HPDE6-E6E7 (cell line): Measurements from ENCODE around the gene ZPBP2.
"Not testable (repeated sequence)": the region's sequence is repeated elsewhere in the genome, so short reads cannot be mapped to it uniquely, and the experiment has no call there.

Experiments
- DNase-seq: peaks from one replicate; pipeline ENCODE4 v3.0.0; 2011; ENCODE audit warnings: missing footprints; ENCODE audit errors: extremely low spot score

Gene ZPBP2, protein sequence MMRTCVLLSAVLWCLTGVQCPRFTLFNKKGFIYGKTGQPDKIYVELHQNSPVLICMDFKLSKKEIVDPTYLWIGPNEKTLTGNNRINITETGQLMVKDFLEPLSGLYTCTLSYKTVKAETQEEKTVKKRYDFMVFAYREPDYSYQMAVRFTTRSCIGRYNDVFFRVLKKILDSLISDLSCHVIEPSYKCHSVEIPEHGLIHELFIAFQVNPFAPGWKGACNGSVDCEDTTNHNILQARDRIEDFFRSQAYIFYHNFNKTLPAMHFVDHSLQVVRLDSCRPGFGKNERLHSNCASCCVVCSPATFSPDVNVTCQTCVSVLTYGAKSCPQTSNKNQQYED

DNA sequence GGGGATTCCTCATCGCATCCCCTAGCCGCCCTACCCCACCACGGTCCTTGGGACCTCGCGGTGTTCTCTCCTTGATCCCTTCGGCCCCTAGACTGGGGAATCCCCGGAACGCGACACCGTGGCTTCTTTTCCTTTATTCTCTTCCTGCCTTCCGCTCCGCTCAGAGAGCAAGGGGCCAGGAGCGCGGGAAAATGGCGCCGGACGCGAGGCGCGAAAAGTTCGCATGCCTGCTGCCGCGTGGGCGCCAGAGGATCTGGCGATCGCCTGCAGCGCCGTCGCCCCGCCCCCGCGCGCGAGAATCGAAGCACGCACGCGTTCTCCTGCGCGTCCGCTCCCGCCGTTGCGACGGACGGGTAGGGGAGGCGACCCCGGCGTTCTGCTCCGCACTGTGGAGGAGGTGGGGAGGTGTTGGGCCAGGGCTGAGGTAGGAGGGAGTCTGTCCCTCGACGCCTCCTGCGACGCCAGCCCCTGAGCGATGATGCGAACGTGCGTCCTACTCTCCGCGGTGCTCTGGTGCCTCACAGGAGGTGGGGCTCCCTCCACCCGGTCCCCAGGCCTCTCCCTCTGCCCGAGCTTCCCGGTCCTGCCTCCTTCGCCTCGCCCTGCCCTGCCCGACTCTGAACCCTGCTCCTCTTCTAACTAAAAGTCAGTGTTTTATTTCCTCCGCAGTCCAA is at the start of gene ZPBP2:
ZPBP2 (plus strand) TSS at position 323 of the 674 bp plus-strand sequence; CDS start at position 476, 153 bp downstream.
- no peak for DNase-seq

DNA sequence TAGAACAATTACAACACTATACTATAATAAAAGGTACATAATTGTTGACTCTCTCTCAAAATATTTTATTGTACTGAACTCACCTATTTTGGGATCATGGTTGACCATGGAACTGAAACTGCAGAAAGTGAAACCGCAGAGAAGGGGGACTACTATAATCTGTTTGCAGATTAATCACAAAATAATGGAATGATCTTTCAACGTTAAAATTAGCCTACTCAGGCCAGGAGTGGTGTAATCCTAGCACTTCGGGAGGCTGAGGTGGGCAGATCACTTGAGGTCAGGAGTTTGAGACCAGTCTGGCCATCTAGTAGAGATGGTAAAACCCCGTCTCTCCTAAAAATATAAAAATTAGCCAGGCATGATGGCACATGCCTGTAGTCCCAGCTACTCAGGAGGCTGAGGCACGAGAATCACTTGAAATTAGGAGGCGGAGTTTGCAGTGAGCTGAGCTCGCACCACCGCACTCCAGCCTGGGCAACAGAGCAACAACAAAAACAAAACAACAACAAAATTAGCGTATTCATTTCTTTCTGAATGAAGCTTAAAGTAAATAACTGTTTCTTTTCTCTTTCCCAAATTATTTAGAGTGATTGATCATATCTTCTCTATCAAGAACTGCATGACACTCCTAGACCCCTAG is 49.5 kb upstream of the ZPBP2 start:
- no peak for DNase-seq

DNA sequence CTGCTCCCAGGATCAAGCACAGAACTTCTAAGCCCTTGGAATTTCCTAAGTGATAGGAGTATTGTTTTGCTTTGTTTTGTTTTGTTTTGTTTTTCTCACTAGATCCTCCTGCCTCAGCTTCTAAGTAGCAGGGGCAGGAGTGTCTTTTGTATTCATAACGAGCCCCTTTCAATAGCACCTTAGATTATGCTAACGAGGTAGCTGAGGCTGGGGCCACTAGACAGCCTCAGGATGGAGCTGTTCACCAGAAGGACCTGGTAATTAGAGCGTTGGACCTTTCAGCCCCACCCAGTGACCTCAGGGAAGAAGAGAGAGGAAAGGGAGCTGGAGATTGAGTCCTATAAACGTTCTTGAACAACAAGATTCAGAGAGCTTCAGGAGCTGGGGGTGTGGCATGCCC is 47.5 kb upstream of the ZPBP2 start:
- no peak for DNase-seq

DNA sequence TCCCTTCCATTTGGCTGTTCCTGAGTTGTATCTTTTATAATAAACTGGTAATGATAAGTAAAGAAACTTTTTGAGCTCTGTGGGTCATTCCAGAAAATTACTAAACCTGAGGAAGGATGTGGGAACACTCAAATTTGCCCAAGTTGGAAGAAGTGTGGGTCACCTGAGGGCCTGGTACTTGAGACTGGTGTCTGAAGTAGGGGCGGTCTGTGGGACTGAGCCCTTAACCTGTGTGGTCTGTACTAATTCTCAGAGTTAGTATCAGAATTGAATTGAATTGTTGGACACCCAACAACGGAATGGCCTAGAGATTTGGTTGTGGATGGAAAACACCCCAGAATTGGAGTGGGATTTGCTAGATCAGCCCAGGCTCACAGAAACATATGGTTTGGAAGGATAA is 47.0 kb upstream of the ZPBP2 start:
- DNase-seq: no peak

DNA sequence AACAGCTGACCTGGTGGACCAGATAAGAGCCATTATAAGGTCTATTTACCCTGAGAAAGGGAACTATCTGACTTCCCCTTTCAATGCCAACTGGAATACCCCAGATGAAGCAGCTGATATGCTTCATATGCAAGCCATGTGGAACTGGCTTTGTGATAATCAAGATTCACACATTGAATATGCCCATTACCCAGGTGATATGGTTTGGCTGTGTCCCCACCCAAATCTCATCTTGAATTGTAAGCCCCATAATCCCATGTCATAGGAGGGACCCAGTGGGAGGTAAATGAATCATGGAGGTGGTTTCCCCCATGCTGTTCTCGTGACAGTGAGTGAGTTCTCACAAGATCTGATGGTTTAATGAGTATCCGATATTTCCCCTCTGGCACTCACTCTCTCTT is 46.0 kb upstream of the ZPBP2 start:
- DNase-seq: no peak

DNA sequence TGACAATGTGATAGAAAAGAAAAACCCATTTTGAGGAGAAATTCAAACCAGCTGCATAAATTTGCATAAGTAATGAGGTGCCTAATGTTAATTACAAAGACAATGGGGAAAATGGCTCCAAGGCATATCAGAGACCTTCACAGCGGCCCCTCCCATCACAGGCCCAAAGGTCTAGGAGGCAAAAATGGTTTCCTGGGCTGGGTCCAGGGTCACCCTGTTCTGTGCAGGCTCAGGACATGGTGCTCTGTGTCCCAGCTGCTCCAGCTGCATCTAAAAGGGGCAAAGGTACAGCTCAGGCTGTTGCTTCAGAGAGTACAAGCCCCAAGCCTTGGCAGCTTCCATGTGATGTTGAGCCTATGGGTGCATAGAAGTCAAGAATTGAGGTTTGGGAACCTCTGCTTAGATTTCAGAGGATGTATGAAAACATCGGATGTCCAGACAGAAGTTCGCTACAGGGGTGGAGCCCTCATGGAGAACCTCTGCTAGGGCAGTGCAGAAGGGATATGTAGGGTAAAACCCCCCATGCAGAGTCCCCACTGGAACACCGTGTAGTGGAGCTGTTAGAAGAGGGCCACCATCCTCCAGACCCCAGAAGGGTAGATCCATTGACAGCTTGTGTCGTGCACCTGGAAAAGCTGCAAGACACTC is 44.5 kb upstream of the ZPBP2 start:
- DNase-seq: no peak

DNA sequence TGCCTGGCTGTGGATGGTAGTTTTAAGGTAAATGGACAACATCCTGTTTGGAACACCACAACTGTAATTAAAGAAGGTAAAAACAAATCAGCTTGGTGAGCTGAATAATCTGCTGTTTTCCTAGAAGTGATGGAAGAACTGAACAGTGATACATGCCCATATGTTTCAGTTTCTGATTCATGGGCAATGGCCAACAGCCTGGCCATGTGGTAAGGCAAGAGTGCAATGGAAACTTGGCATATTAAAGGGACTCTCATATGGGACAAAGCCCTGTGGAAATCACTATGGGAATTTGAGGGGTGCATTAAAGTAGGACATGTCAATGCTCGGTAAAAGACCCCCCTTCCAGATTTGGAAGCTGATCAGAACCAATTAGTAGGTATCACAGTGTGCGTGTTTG is 41.7 kb upstream of the ZPBP2 start:
- DNase-seq: no peak

DNA sequence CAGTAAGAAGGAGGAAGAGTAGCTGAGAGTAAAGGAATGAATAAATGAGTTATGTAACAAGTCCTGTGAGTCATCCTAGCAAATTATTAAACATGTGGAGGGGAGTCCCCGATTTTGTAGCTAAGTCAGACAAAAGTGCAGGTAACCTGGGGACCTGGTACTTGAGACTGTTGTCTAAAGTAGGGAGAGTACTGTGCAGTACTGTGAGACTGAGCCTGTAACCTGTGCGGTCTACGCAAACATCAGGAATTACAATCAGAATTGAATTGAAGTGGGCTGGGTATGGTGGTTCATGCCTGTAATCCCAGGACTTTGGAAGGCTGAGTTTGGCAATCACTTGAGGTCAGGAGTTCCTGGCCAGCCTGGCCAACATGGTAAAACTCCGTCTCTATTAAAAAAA is 39.6 kb upstream of the ZPBP2 start:
- DNase-seq: no peak

DNA sequence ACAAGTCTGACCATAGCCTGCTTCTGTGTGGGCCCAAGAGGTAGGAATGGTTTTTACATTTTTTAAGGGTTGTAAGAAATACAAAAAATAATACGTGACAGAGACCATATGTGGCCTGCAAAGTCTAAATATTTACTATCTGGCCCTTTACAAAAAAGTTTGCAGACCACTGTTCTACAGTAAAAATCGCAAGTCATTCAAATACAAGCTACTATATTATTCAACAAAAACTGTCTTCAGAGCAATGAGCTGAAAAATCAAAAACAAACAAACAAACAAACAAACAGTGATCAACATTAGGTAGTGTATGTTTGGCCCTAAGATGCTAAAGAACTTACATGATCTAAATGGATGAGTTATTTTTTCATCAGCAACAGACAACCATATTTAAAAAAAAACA is 36.4 kb upstream of the ZPBP2 start:
- DNase-seq: no peak

DNA sequence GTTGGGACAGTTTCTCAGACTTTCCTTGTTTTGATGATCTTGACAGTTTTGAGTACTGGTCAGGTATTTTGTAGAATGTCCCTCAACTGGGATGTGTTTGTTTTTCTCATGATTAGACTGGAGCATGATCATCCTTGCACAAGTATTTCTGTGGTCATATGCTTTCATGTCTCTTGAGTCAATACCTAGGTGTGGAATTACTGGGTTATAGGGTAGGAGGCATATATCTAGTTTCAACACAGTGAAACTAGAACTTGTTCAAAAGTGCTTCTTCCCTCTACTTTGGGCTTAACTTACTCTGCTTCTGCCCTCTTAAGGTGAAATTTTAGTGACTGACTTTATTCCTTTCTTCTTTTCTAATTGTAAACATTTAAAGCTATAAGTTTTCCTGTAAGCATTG is 34.0 kb upstream of the ZPBP2 start:
- DNase-seq: no peak

DNA sequence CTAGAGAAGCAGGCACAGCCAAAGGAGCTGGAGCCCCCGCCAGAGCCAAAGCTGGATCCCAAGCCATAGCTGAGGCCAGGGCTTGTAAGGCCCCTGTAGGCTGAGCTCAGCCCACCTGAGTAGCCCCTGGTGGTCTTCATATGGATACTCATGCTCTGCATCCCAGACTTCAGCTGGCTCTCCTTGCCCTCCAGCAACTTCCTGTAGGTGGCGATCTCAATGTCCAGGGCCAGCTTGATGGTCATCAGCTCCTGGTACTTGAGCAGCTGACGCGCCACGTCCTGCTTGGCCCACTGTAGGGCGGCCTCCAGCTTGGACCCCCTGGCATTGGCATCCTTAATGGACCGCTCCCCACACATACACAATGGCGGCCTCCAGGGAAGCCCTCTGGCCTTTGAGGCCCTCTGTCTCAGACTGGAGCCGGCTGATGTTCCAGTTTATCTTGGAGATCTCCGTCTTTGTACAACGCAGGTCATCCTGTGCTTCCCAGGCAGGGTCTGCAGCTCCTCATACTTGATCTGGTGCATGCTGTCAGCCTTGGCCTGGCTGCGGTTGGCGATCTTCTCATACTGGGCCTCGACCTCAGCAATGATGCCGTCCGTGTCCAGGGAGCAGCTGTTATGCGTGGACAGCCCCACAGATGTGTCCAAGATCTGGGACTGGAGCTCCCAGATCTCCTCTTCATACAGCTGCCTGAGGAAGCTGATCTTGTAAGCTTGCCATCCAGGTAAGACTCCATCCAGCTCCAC is 32.8 kb upstream of the ZPBP2 start:
- DNase-seq: no peak

DNA sequence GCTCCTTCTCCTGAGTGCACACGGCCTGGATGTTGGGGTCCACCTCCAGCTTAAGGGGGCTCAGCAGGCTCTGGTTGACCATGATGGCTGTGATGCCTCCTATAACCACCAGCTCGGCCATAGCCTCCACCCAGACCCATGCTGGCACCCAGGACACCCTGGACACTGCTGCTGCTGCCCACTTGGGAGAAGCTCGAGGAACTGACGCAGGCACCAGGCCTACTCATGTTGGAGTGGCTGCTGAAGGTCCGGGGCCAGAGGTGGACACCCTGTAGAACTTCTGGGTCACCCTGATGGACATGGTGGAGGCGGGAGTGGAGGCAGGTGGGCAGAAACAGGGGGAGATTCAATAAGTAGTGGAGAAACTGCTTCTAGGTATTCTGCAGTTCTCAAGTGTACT is 31.9 kb upstream of the ZPBP2 start:
- no peak for DNase-seq

DNA sequence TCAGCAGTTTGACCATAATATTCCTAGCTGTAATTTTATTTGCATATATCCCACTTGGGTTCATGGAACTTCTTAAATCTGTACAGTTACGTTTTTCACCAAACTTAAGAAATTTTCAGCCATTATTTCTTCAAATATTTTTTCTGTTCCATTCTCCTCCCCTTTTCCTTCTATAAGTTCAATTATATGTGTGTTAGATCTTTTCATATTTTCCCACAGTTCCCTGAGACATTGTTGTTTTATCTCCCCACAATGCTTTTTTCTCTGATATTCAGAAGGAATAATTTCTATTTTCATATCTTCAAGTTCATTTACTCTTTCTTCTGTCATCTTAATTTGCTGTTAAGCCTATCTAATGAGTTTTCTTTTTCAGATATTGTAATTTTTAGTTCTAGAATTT is 29.9 kb upstream of the ZPBP2 start:
- no peak for DNase-seq

DNA sequence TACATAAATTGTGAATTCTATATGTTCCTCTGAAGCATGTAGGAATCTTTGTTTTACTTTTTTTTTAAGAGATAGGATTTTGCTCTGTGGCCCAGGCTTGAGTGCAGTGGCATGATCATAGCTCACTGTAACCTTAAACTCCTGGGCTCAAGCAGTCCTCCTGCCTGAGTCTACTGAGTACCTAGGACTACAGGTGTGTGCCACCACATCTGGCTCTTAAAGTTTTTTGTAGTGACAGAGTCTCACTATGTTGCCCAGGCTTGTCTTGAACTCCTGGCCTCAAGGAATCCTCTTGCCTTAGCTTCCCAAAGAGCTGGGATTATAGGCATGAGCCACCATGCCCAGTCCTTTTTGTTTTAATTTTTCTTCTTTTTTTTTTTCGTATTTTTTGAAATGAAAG is 29.2 kb upstream of the ZPBP2 start:
- DNase-seq: no peak

DNA sequence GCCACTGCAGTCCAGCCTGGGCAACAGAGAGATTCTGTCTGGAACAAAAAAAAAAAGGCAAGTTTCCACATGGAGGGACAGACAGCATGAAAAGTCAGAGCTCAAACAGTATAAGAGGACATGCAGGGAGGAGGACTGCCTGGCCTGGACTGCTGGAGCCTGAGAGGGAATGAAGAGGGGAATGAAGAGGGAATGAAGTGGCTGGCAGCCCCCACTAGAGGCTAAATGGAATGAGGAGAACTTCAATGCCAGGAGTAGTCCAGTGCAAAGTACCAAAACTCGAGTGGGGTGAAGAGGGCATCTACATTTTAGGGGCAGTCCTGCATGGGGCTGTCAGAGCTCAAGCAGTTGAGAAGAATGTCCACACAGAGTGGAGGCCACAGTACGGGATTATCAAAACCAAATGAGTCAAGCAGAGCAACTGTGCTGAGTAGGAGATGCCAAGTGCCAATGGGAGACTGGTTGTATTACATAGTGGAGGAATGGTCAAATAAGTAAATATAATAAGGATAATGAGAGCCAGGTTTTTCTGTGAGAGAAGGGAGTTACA is 26.8 kb upstream of the ZPBP2 start:
- no peak for DNase-seq

DNA sequence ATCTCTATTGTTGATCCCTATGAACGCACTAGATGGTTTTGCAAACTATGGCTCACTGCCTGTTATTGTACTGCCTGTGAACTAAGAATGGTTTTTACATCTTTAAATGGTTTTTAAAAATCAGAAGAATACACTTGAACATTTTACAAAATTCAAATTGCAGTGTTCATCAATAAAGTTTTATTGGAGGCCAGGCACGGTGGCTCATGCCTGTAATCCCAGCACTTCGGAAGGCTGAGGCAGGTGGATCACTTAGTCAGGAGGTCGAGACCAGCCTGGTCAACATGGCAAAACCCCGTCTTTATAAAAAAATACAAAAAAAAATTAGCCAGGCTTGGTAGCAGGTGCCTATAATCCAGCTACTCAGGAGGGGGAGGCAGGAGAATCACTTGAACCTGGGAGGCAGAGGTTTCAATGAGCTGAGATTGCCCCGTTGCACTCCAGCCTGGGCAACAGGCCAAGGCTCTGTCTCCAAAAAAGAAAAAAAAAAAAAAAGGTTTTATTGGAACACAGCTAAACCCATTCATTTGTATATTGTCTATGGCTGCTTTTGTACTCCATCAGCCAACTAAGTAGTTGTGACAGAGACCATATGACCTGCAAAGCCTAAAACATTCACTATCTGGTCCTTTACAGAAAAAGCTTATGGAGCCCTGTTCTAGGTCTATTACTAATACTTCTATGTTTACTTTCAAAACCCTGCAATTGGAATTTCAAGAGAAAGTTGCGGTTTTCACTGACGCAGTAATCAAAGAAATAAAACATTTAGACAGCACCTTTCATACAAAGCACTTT is 22.8 kb upstream of the ZPBP2 start:
- DNase-seq: no peak

DNA sequence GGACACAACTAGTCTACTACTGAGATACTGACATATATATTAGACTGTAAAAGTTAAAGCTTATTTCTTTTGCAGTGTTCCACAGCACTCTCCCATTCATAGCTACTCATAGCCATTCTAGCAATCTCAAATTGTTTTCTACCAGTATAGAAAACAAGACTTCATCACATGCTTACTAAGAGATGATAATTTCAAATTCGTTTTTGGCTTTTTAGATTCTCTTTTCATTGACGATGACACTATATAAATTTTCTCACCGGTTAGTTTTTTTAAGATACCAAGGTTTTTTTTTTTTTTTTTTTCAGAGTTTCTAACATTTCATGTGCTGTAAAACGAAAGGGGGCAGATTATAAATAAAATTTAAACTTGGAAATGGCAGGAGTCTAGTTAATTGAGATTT is 21.8 kb upstream of the ZPBP2 start:
- DNase-seq: no peak

DNA sequence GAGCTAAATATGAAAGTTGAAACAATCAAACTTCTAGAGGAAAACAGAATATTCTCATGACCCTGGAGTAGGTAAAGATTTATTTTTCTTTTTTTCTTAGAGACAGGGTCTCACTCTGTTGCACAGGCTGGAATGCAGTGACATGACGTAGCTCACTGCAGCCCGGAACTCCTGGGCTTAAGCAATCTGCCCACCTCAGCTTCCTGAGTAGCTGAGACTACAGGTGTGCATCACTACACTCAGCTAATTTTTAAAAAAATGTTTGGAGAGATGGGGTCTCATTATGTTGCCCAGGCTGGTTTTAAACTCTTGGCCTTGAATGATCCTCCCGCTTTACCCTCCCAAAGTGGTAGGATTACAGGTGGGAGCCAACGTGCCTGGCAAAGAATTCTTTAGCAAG is 19.4 kb upstream of the ZPBP2 start:
- no peak for DNase-seq

DNA sequence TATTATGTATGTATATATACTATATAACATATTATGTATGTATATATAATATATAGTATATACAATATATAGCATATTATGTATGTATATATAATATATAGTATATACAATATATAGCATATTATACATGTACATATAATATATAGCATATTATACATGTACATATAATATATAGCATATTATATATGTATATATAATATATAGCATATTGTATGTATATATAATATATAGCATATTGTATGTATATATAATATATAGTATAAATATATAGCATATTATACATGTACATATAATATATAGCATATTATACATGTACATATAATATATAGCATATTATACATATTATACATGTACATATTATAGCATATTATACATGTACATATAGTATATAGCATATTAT is 17.8 kb upstream of the ZPBP2 start:
- DNase-seq: not testable (repeated sequence)

DNA sequence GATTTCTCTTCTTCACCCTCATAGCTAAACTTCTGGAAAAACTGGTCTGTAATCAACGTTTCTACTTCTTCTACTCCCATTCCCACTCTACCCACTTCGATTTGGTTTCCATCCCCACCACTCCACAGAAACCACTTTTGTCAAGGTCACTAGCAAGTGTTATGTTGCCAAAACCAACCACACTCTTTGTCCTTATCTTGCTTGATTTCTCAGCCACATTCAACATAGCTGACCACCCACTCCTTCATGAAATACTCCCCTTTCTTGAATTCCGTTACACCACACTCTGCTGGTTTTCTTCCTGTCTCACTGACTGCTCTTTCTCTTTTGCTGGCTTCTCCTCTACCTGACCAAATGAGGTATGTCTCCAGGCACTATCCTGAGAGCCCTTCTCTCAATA is 15.8 kb upstream of the ZPBP2 start:
- DNase-seq: no peak

DNA sequence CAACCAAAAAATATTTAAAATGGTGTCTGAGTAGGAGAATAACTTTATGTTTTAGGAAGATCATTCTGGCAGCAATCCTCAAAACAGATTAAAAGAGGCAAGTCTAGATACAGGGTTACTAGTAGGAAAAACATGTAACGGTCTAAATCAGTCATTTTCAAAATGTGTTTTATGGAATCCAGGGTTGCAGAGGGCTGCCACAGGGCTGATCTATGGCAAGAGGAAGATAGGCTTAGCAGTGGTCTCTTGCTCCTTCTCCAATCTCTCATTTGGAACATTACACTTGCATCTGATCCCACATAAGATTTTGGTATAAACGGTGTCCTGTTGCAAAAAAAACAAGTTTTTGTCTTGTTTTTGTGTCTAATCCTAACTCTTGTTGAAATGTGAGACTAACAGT is 13.1 kb upstream of the ZPBP2 start:
- no peak for DNase-seq
